ENCODE measurements around the gene MAGEB2.
A peak's percentile ranks its signal among the peaks of the same experiment; 100 is the strongest.

MAGEB2 gene

DNA sequence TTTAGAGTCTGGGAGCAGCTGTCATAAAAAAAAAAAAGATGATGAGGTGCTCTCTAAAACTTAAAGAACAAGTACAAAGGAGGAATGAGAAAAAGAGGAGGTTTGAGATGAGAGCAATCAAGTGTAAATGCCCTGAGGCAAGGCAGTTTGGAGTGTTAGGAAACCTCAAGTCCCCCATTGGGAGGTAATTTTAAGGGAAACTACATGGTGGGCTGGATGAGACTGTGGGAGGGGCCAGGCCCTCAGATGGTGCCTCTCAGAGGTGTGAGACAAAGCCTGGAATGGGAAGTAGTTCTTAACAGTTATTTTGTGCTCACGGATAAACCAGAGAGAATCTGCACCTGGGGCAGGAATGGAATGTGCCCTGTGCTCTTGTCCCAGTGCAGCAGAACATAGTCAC, 13.2 kb downstream of the MAGEB2 start:
- no peak overlapping the region for H2BK5ac ChIP-seq (ENCODE audit: low read length)
- no CpG with 5 or more reads among the region's 1 CpG for WGBS, 2 donors (ENCODE audit: extremely low coverage in 2 of 2, insufficient read length in 2 of 2, insufficient replicate concordance in 1 of 2)
- H2BK120ac ChIP-seq (ENCODE audit: low read depth, low read length): no peak overlapping the region
- H3K23ac ChIP-seq (ENCODE audit: low read depth, low read length, poor library complexity): no peak overlapping the region
- no peak overlapping the region for H2BK12ac ChIP-seq (ENCODE audit: low read length)
- H3K36me3 ChIP-seq (replicated peaks in 1 of 2; ENCODE audit: control insufficient read depth in 2 of 2, insufficient read depth in 2 of 2, low read length in 2 of 2): no peaks in the 10 kb centered on the region
- H3K27ac ChIP-seq (replicated peaks; ENCODE audit: low read length): no peak overlapping the region
- no peak overlapping the region for H2AK5ac ChIP-seq (ENCODE audit: low read depth, low read length)
- no peak overlapping the region for H3K14ac ChIP-seq (ENCODE audit: low read length)
- no peak overlapping the region for H3K4me2 ChIP-seq (ENCODE audit: insufficient read depth, low read length, poor library complexity, severe bottlenecking)
- H3K9ac ChIP-seq (ENCODE audit: low read depth, low read length, poor library complexity): no peak overlapping the region
- H3K4me1 ChIP-seq (ENCODE audit: control insufficient read depth in 2 of 2, insufficient read depth in 1 of 2, low read depth in 1 of 2, low read length in 2 of 2): peaks cover 0 to 2% of the 10 kb centered on the region in 2 donors
- H3K27me3 ChIP-seq (ENCODE audit: control insufficient read depth in 3 of 3, insufficient read depth in 3 of 3, low read depth in 1 of 3, low read length in 3 of 3): no peaks in the 10 kb centered on the region
- no peak overlapping the region for H4K91ac ChIP-seq (ENCODE audit: low read depth, low read length, poor library complexity)
- H2BK15ac ChIP-seq (ENCODE audit: low read length): no peak overlapping the region
- no peak overlapping the region for H3K4ac ChIP-seq (ENCODE audit: low read length)
- no peak for DNase-seq (ENCODE audit: low spot score)
- no peak overlapping the region for H3K4me3 ChIP-seq (ENCODE audit: low read length in 2 of 2)
- no peak overlapping the region for H4K8ac ChIP-seq (ENCODE audit: low read depth, low read length)
- H2AFZ ChIP-seq (ENCODE audit: low read length): no peak overlapping the region
- H3K18ac ChIP-seq (ENCODE audit: low read length): no peak overlapping the region
- no peaks in the 10 kb centered on the region for H3K9me3 ChIP-seq (replicated peaks in 1 of 2; ENCODE audit: control insufficient read depth in 2 of 2, insufficient read depth in 1 of 2, low read depth in 1 of 2, low read length in 2 of 2)
- H3K79me1 ChIP-seq (ENCODE audit: low read depth, low read length): no peaks in the 10 kb centered on the region

DNA sequence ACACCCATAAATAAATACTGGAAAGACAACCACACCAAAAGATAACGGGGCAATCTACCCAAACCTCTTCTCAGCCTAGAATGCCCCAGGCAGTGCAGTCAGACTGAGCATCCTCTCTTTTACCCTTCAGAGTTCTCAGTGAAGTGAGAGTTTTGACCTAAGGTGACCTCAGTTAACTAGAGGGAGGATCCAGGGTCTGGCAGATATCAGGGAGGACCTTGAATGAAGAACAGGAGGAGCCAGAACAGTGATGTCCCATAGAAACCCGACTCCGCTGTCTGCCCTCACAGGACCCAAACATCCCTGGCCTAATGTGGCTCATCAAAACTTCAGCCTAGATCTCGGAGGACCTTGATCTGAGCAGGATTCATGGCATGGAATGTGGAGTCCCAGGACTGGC, 15.0 kb downstream of the MAGEB2 start, which contains the start of gene MAGEB3:
TSS of gene MAGEB3 (plus strand) at position 263 of the 400 bp plus-strand sequence. CDS start 5,268 bp downstream, outside the sequence.
- no peak within 1 kb of the TSS for H3K23ac ChIP-seq (ENCODE audit: low read depth, low read length, poor library complexity)
- no peaks in the 10 kb centered on the region for H3K27me3 ChIP-seq (ENCODE audit: control insufficient read depth in 3 of 3, insufficient read depth in 3 of 3, low read depth in 1 of 3, low read length in 3 of 3)
- no peak within 1 kb of the TSS for H3K14ac ChIP-seq (ENCODE audit: low read length)
- no peak within 1 kb of the TSS for H2BK15ac ChIP-seq (ENCODE audit: low read length)
- no peak within 1 kb of the TSS for H2BK5ac ChIP-seq (ENCODE audit: low read length)
- H3K9me3 ChIP-seq (replicated peaks in 1 of 2; ENCODE audit: control insufficient read depth in 2 of 2, insufficient read depth in 1 of 2, low read depth in 1 of 2, low read length in 2 of 2): no peaks in the 10 kb centered on the region
- no peak within 1 kb of the TSS for H2AK5ac ChIP-seq (ENCODE audit: low read depth, low read length)
- no CpG with 5 or more reads among the region's 4 CpGs for WGBS, 2 donors (ENCODE audit: extremely low coverage in 2 of 2, insufficient read length in 2 of 2, insufficient replicate concordance in 1 of 2)
- DNase-seq (ENCODE audit: low spot score): no peak
- no peak within 1 kb of the TSS for H3K4ac ChIP-seq (ENCODE audit: low read length)
- no peaks in the 10 kb centered on the region for H3K36me3 ChIP-seq (replicated peaks in 1 of 2; ENCODE audit: control insufficient read depth in 2 of 2, insufficient read depth in 2 of 2, low read length in 2 of 2)
- no peak within 1 kb of the TSS for H2BK12ac ChIP-seq (ENCODE audit: low read length)
- H3K27ac ChIP-seq (replicated peaks; ENCODE audit: low read length): no peak within 1 kb of the TSS
- H3K79me1 ChIP-seq (ENCODE audit: low read depth, low read length): no peaks in the 10 kb centered on the region
- no peak within 1 kb of the TSS for H3K18ac ChIP-seq (ENCODE audit: low read length)
- H2BK120ac ChIP-seq (ENCODE audit: low read depth, low read length): no peak within 1 kb of the TSS
- H4K8ac ChIP-seq (ENCODE audit: low read depth, low read length): no peak within 1 kb of the TSS
- H3K4me3 ChIP-seq (ENCODE audit: low read length in 2 of 2): no peak within 1 kb of the TSS
- H3K9ac ChIP-seq (ENCODE audit: low read depth, low read length, poor library complexity): no peak within 1 kb of the TSS
- peaks cover 0 to 2% of the 10 kb centered on the region in 2 donors for H3K4me1 ChIP-seq (ENCODE audit: control insufficient read depth in 2 of 2, insufficient read depth in 1 of 2, low read depth in 1 of 2, low read length in 2 of 2)
- no peak within 1 kb of the TSS for H4K91ac ChIP-seq (ENCODE audit: low read depth, low read length, poor library complexity)
- no peak within 1 kb of the TSS for H3K4me2 ChIP-seq (ENCODE audit: insufficient read depth, low read length, poor library complexity, severe bottlenecking)
- no peak within 1 kb of the TSS for H2AFZ ChIP-seq (ENCODE audit: low read length)

- Histone ChIP-seq H3K9me3 (replicated peaks in 1 of 2; ENCODE audit: control insufficient read depth in 2 of 2, insufficient read depth in 1 of 2, low read depth in 1 of 2, low read length in 2 of 2) (no peaks in the 10 kb centered on the region), H3K27ac (replicated peaks; ENCODE audit: low read length) (no peak within 1 kb of the TSS), H3K9ac (ENCODE audit: low read depth, low read length, poor library complexity) (no peak within 1 kb of the TSS), H3K4ac (ENCODE audit: low read length) (no peak within 1 kb of the TSS), H3K36me3 (replicated peaks in 1 of 2; ENCODE audit: control insufficient read depth in 2 of 2, insufficient read depth in 2 of 2, low read length in 2 of 2) (no peaks in the 10 kb centered on the region), H2AFZ (ENCODE audit: low read length) (no peak within 1 kb of the TSS), H2AK5ac (ENCODE audit: low read depth, low read length) (no peak within 1 kb of the TSS), H2BK5ac (ENCODE audit: low read length) (no peak within 1 kb of the TSS), H3K4me1 (ENCODE audit: control insufficient read depth in 2 of 2, insufficient read depth in 1 of 2, low read depth in 1 of 2, low read length in 2 of 2) (no peaks in the 10 kb centered on the region), H3K4me2 (ENCODE audit: insufficient read depth, low read length, poor library complexity, severe bottlenecking) (peak within 1 kb of the TSS; percentile 11), H3K18ac (ENCODE audit: low read length) (no peak within 1 kb of the TSS), H2BK120ac (ENCODE audit: low read depth, low read length) (no peak within 1 kb of the TSS), H2BK12ac (ENCODE audit: low read length) (no peak within 1 kb of the TSS), H3K79me1 (ENCODE audit: low read depth, low read length) (no peaks in the 10 kb centered on the region), H4K8ac (ENCODE audit: low read depth, low read length) (no peak within 1 kb of the TSS), H2BK15ac (ENCODE audit: low read length) (no peak within 1 kb of the TSS), H3K4me3 (ENCODE audit: low read length in 2 of 2) (no peak within 1 kb of the TSS), H4K91ac (ENCODE audit: low read depth, low read length, poor library complexity) (no peak within 1 kb of the TSS), H3K23ac (ENCODE audit: low read depth, low read length, poor library complexity) (no peak within 1 kb of the TSS), H3K14ac (ENCODE audit: low read length) (no peak within 1 kb of the TSS), H3K27me3 (ENCODE audit: control insufficient read depth in 3 of 3, insufficient read depth in 3 of 3, low read depth in 1 of 3, low read length in 3 of 3) (no peaks in the 10 kb centered on the region)
- WGBS, 2 donors (ENCODE audit: extremely low coverage in 2 of 2, insufficient read length in 2 of 2, insufficient replicate concordance in 1 of 2): no CpG with 5 or more reads among the region's 10 CpGs
- DNase-seq (ENCODE audit: low spot score): no peak
These were observed 26.5 kb downstream of the MAGEB2 start, which contains the start of gene MAGEB4 for GRCh38 chrX:30241724-30242415. Gene MAGEB4, plus strand, starts transcription at chrX:30242000. Its CDS starts 136 bp downstream, at chrX:30242136.

GRCh38 chrX:30246769-30247489, 31.6 kb downstream of the MAGEB2 start, which contains the start of gene MAGEB1:
Gene MAGEB1, plus strand, starts transcription at chrX:30247146. Its CDS starts 3,348 bp downstream, at chrX:30250494.
- no peaks in the 10 kb centered on the region for H3K9me3 ChIP-seq (replicated peaks in 1 of 2; ENCODE audit: control insufficient read depth in 2 of 2, insufficient read depth in 1 of 2, low read depth in 1 of 2, low read length in 2 of 2)
- no peak within 1 kb of the TSS for H4K91ac ChIP-seq (ENCODE audit: low read depth, low read length, poor library complexity)

More at GRCh38 chrX:30246769-30247489, 31.6 kb downstream of the MAGEB2 start, which contains the start of gene MAGEB1:
- H3K36me3 ChIP-seq (replicated peaks in 1 of 2; ENCODE audit: control insufficient read depth in 2 of 2, insufficient read depth in 2 of 2, low read length in 2 of 2): no peaks in the 10 kb centered on the region
- no peak within 1 kb of the TSS for H3K4ac ChIP-seq (ENCODE audit: low read length)
- H3K4me2 ChIP-seq (ENCODE audit: insufficient read depth, low read length, poor library complexity, severe bottlenecking): no peak within 1 kb of the TSS
- no peaks in the 10 kb centered on the region for H3K79me1 ChIP-seq (ENCODE audit: low read depth, low read length)
- no peak within 1 kb of the TSS for H4K8ac ChIP-seq (ENCODE audit: low read depth, low read length)
- H3K9ac ChIP-seq (ENCODE audit: low read depth, low read length, poor library complexity): no peak within 1 kb of the TSS
- H2AK5ac ChIP-seq (ENCODE audit: low read depth, low read length): no peak within 1 kb of the TSS
- no peak within 1 kb of the TSS for H2BK15ac ChIP-seq (ENCODE audit: low read length)
- no peak within 1 kb of the TSS for H3K23ac ChIP-seq (ENCODE audit: low read depth, low read length, poor library complexity)
- no peak within 1 kb of the TSS for H3K14ac ChIP-seq (ENCODE audit: low read length)
- H2AFZ ChIP-seq (ENCODE audit: low read length): no peak within 1 kb of the TSS
- no peak within 1 kb of the TSS for H2BK12ac ChIP-seq (ENCODE audit: low read length)
- WGBS, 2 donors (ENCODE audit: extremely low coverage in 2 of 2, insufficient read length in 2 of 2, insufficient replicate concordance in 1 of 2): no CpG with 5 or more reads among the region's 38 CpGs
- H3K18ac ChIP-seq (ENCODE audit: low read length): no peak within 1 kb of the TSS
- H3K4me1 ChIP-seq (ENCODE audit: control insufficient read depth in 2 of 2, insufficient read depth in 1 of 2, low read depth in 1 of 2, low read length in 2 of 2): no peaks in the 10 kb centered on the region
- H3K27me3 ChIP-seq (ENCODE audit: control insufficient read depth in 3 of 3, insufficient read depth in 3 of 3, low read depth in 1 of 3, low read length in 3 of 3): no peaks in the 10 kb centered on the region
- no peak within 1 kb of the TSS for H3K4me3 ChIP-seq (ENCODE audit: low read length in 2 of 2)
- no peak for DNase-seq (ENCODE audit: low spot score)
- no peak within 1 kb of the TSS for H2BK5ac ChIP-seq (ENCODE audit: low read length)
- no peak within 1 kb of the TSS for H2BK120ac ChIP-seq (ENCODE audit: low read depth, low read length)
- H3K27ac ChIP-seq (replicated peaks; ENCODE audit: low read length): no peak within 1 kb of the TSS
